Ramos (cell line): ENCODE data around the gene PPP2R3A.
"Not testable (repeated sequence)": the region's sequence is repeated elsewhere in the genome, so short reads cannot be mapped to it uniquely, and the experiment has no call there.

Experiments used
- in situ Hi-C: fragments of 300-500 bp; cut with MboI; formaldehyde crosslinking; loops from one replicate; pipeline ENCODE4 v1.14.3; 2022; ENCODE audit warnings: low sequenced_read_pairs; ENCODE audit not compliant: unreplicated experiment

The PPP2R3A gene

DNA sequence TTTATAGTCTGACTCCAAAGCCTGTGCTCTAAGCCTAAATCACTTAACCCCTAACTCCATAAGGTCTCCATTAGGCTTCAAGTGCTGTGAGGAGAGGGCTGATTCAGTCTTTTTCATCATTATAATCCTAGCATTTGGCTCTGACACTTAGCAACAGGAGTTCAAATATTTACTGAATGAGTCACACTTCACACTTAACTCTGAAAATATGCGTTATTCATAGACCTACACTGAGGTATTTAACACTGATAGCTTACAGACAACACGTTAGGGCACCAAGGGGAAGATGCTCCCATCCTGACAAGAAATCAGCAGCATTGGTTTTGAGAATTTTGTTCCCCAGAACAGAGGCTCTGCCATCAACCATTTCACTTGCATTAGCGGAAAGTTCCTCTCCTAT lies 177.1 kb downstream of the PPP2R3A start:
- in situ Hi-C loops, result no loop called here

DNA sequence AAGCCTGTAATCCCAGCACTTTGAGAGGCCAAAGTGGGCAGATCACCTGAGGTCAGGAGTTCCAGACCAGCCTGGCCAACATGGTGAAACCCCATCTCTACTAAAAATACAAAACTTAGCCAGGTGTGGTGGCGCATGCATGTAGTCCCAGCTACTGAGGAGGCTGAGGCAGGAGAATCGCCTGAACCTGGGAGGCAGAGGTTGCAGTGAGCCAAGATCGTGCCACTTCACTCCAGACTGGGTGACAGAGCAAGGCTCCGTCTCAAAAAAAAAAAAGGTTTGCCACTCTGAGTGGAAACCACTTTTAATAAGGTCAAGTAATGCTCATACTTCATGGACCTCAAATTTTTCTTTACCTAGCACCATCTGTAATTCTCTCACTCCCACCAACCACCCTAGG lies 178.9 kb downstream of the PPP2R3A start:
- in situ Hi-C loops, result not testable (repeated sequence)

DNA sequence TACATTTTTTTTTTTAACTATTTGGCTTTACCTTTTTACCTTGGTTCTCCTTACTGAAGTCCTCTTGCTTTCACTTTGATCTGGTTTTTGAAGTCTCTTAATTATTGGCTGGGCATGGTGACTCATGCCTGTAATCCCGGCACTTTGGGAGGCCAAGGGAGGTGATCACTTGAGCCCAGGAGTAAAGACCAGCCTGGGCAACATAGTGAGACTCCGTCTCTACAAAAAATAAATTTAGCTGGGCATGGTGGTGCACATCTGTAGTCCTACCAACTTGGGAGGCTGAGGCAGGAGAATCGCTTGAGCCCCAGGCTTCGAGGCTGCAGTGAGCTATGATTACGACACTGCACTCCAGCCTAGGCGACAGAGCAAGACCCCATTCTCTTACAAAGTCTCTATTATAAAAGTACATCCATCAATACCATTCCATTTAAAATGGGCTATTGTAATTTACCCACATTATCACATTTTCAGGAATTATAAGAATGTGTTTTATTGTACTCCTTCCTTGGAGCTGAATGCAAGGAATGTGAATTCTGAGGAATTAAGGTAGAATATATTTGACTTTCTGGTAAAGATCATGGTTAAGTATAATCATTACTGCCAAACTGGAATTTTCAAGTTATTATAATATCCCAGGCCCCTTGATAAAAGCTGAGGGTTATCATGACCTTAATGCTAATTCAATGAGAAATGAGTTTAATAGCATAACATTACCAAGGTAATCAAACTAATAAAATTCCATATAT lies 181.6 kb downstream of the PPP2R3A start:
- in situ Hi-C loops, result no loop called here

DNA sequence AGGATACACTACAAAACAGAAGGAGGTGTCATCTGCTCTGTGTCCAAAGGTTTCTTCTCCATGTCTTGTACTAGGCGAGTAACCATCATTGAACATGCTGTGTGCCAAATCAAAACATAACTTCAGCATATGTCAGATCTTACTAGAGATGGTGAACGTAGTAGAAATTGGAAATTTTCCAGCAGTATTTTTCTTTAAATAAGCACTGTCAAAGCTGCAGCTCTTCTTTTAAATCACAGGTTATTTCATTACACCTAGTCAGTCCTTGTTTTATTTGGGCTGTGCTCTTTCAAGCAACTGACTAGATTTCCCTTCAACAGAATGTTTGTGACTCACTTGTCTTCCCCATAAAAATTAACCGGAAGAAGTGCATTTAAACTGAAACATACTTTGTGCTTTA lies 184.1 kb downstream of the PPP2R3A start:
- in situ Hi-C loops, result no loop called here

DNA sequence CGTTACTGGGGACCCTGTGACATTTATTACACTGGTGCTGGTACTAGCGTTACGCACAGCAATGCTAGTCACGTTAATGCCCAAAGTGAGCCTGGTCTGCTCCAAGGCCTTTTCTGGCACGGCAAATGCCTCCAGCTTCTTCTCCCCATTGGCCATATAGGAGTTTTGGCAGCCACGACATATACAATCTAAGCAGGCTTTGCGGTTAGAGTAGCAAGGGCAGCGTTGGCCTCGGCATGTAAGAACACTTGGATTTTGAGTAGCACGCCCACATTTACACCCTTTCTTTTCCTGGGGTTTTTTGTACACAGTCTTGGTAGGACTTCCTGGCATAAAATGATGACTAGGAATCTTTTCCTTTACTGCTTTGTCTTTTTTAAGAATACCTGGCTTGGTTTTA lies 185.7 kb downstream of the PPP2R3A start:
- in situ Hi-C loops, result no loop called here

DNA sequence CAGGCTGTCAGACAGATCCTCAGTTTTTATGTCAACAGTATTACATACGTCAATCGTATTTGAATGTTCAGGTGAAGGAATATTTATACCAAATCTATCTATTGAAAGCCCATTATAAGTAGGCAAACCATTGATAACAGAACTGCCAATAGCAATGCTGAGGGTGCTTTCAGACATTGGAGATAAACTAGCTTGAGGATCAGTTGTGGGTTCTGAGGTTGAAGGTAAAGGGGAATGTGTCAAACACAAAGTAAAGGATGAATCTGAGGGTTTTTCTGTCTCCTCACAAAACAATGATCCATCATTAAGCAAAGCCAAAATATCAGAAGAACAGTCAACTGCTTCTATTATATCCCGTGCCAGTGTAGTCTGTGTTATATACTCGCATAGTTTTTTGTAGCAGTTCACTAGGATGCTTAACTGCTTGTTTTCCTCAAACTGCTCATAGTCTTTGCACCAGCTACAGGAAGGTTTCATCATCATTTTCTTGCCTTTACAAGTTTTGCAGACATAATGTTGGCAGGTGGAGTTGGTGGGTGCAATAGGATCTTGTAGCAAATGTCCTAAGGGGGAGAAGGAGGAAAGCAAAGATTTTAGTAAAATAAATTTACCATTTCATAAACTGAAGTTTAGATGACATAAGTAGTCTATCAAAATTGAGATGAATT lies 186.8 kb downstream of the PPP2R3A start:
- in situ Hi-C loops, result no loop called here

- in situ Hi-C loops, result no loop called here
These were observed 187.4 kb downstream of the PPP2R3A start for GRCh38 chr3:136152963-136153362.

- in situ Hi-C loops, result no loop called here
These were observed 196.0 kb downstream of the PPP2R3A start for GRCh38 chr3:136161516-136161915.

GRCh38 chr3:136162322-136162721 lies 196.8 kb downstream of the PPP2R3A start:
- in situ Hi-C loops, result no loop called here

GRCh38 chr3:136163607-136164006 lies 198.1 kb downstream of the PPP2R3A start:
- in situ Hi-C loops, result not testable (repeated sequence)

GRCh38 chr3:136166507-136166906 lies 201.0 kb downstream of the PPP2R3A start:
- in situ Hi-C loops, result no loop called here

DNA sequence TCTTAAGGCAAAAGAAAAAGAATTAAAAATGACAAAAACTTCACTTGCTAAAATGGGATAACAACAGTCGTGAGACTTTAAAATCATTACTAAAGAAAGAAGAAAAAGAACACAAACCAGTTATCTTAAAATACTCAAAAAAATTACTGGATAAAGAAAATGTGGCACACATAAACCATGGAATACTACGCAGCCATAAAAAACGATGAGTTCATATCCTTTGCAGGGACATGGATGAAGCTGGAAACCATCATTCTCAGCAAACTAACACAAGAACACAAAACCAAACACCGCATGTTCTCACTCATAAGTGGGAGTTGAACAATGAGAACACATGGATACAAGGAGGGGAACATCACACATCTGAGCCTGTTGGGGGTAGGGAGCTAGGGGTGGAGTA lies 202.7 kb downstream of the PPP2R3A start:
- in situ Hi-C loops, result not testable (repeated sequence)

- in situ Hi-C loops, result no loop called here
These were observed 205.6 kb downstream of the PPP2R3A start for GRCh38 chr3:136171097-136171542.

GRCh38 chr3:136173939-136174490 lies 208.5 kb downstream of the PPP2R3A start:
- in situ Hi-C loops, result no loop called here

GRCh38 chr3:136177876-136178275 lies 212.3 kb downstream of the PPP2R3A start:
- in situ Hi-C loops, result no loop called here

- in situ Hi-C loops, result no loop called here
These were observed 216.2 kb downstream of the PPP2R3A start for GRCh38 chr3:136181741-136182140.

DNA sequence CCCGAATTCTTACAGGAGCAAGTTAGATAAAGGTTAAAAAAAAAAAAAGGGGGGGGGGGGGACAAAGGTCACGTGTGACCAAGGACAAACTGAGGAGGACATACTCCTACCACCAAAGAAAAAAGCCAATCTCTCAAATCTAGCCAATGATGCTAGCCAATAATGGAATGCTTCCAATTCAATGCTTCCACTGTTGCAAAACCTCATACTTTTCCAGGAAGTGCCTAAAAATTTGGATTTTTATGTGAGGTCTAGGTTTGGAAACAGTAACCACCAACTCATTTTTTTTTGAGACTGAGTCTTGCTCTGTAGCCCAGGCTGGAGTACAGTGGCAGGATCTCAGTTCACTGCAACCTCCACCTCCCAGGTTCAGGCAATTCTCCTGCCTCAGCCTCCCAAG lies 219.2 kb downstream of the PPP2R3A start:
- in situ Hi-C loops, result no loop called here

DNA sequence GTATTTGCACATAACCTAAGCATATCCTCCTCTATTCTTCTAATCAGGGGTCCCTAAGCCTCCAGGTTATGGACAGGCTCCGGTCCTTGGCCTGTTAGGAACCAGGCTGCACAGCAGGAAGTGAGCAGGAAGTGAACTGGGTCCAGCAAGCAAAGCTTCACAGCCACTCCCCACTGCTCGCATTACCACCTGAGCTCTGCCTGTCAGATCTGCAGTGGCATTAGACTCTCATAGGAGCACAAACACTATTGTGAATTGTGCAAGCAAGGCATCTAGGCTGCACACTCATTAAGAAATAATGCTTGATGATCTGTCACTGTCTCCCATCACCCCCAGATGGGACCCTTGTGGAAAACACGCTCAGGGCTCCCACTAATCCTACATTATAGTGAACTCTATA lies 220.8 kb downstream of the PPP2R3A start:
- in situ Hi-C loops, result no loop called here

DNA sequence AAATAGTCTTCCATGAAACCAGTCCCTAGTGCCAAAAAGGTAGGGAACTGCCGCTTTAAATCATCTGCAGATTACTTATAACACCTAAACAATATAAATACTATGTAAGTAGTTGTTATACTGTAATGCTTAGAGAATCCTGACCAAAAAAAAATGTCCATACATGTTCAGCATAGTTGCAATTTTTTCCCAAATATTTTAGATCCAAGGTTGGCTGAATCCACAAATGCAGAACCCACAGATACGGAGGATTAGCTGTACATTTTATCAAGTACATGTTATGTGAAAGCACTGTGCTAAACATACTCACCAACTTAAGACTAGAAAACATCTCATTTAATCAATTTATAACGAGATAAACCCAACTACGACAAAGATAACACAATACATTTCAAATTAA lies 221.3 kb downstream of the PPP2R3A start:
- in situ Hi-C loops, result no loop called here

- in situ Hi-C loops, result no loop called here
These were observed 222.3 kb downstream of the PPP2R3A start for GRCh38 chr3:136187868-136188267.

DNA sequence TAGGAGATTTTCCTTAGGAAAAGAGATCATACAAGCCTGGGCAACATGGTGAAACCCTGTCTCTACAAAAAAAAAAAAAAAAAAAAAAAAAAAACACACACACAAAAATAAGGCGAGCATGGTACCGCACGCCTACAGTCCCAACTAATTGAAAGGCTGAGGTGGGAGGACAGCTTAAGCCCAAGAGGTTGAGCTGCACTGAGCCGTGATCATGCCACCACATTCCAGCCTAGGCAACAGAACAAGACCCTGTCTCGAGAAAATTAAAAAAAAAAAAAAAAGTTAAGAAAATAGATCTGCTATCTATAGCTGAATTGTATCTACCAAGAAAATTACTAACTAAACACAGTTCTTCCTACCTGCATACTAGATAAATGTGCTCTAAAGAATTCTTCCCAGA lies 223.5 kb downstream of the PPP2R3A start:
- in situ Hi-C loops, result no loop called here
